ENCODE measurements around the gene TARBP1.
A peak's percentile ranks its signal among the peaks of the same experiment; 100 is the strongest.
"Not testable (repeated sequence)": the region's sequence is repeated elsewhere in the genome, so short reads cannot be mapped to it uniquely, and the experiment has no call there.

Gene TARBP1

DNA sequence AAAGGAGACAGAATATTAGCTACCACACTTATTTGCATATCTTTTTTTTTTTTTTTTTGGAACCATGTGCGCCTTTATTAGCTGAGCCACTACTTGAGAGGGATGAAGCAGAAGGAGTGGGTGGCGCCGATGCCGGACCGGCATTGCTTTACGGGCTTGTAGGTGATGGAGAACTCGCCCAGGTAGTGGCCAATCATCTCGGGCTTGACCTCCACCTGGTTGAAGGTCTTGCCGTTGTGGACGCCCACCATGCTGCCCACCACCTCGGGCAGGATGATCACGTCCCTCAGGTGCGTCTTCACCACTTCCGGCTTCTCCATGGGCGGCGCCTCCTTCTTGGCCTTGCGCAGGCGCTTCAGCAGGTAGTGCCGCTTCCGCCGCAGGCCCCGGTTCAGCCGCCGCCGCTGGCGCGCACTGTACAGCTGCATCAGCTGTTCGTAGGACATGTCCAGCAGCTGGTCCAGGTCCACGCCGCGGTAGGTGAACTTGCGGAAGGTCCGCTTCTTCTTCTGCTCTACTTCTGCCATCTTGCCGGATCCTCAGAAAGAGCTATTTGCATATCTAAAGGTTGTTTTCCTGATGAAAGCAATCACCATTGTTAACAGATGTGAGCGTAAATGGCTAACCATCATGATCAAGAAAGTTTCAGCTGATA is 122.2 kb downstream of the TARBP1 start:
- Mint-ChIP-seq H3K4me3 (peak overlapping the region; percentile 82), H3K4me1 (ENCODE audit: low read depth) (peaks cover 14% of the 10 kb centered on the region), H3K27ac (peak overlapping the region; percentile 86)
- not testable (repeated sequence) for H3K27me3 Mint-ChIP-seq; H3K9me3 Mint-ChIP-seq; H3K36me3 Mint-ChIP-seq (ENCODE audit: low read depth)
- peak; percentile 67 for DNase-seq

DNA sequence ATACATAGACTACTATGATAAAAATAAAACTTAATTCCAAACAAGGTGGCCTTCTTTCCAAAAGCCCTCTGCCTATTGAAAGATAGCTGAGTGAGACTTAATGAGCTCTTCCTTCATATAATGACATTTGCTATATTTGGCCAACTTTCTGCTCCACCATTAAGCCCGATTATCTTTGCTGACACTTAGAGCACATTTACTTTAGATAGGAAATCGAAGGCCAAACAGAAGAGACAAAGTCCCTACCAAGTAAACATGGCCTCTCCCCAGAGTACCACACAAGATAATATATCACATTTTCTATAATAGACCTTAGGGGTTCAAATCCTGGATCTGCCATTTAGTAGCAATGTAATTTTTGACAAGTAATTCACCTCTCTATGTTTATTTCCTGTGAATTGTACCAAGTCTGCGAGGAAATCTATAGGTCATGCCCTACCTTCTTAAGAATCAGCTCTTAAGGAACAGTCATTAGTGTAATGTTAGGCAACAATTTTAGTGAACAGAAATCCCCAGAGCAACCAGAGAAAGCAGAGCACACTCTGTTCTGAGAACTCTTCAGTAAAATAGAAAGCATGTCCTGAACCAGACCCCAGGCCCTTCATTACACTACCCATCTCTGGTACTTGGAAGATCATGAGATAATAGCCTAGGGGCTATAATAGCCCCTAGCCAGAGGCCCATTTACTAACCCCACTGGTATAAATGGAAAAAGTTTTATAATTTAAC is 123.0 kb downstream of the TARBP1 start:
- peak overlapping the region; percentile 13 for H3K27ac Mint-ChIP-seq
- H3K4me1 Mint-ChIP-seq (ENCODE audit: low read depth) = peaks cover 14% of the 10 kb centered on the region
- H3K9me3 Mint-ChIP-seq = no peaks in the 10 kb centered on the region
- no peak for DNase-seq
- peaks cover 5% of the 10 kb centered on the region for H3K27me3 Mint-ChIP-seq
- peak overlapping the region; percentile 82 for H3K4me3 Mint-ChIP-seq
- no peaks in the 10 kb centered on the region for H3K36me3 Mint-ChIP-seq (ENCODE audit: low read depth)

DNA sequence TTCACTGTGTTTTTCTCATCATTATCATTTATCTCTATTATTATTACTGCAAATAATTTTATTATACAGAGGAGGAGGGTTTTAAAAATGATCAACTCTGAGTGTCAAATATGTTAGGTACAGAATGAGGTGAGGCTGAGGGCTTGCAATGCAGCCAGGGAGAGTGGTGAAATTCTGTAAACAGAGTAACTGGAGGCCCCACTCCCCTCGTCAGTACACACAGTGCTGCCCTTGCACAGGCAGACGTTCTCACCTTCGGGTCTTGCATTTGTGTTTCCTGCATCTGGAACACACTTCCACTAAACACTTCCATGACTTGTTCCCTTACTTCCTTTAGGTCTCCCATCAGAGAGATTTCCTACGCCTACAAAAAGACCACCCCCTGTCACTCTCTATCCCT is 130.0 kb downstream of the TARBP1 start:
- Mint-ChIP-seq H3K27ac (no peak overlapping the region), H3K4me1 (ENCODE audit: low read depth) (no peaks in the 10 kb centered on the region), H3K27me3 (peaks cover 5% of the 10 kb centered on the region), H3K36me3 (ENCODE audit: low read depth) (no peaks in the 10 kb centered on the region), H3K9me3 (no peaks in the 10 kb centered on the region), H3K4me3 (no peak overlapping the region)
- DNase-seq = no peak

DNA sequence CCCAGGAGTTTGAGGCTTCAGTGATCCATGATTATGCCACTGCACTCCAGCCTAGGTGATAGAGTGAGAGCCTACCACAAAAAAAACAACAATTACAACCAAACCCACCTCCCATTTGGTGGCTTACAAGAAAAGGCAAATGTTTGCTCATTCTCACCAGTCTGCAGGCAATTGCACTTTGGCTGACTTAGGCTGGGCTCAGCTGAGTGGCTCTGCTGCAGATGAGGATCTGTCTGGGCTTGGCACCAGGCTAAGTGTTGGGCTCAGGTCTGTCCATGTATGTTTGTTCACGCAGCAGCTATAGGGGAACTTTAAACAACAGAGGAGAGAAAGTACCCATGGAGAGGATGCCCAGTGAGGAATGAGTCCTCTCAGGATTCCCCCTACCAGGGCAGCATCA is 133.7 kb downstream of the TARBP1 start:
- H3K9me3 Mint-ChIP-seq = no peaks in the 10 kb centered on the region
- peaks cover 5% of the 10 kb centered on the region for H3K27me3 Mint-ChIP-seq
- no peaks in the 10 kb centered on the region for H3K4me1 Mint-ChIP-seq (ENCODE audit: low read depth)
- H3K4me3 Mint-ChIP-seq = no peak overlapping the region
- H3K27ac Mint-ChIP-seq = no peak overlapping the region
- H3K36me3 Mint-ChIP-seq (ENCODE audit: low read depth) = no peaks in the 10 kb centered on the region
- no peak for DNase-seq

DNA sequence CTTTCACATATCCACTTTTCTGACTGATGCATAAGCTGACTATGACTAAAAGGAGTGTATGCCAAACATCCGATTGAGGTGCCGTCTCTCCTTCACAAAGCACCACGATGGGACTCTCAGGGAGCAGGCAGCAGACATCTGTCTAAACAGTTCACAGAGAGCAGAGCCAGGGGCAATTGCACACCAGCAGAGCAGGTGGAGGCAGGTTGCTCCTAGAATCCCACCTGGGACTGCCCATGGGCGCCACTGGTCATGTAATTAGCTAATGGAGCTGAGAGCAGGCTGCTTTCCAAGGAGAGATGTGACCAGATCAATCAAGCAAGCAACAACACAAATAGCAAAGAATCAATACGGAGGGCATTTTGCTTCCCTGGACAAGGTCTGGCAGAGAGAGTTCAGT is 136.2 kb downstream of the TARBP1 start:
- H3K4me3 Mint-ChIP-seq = no peak overlapping the region
- no peaks in the 10 kb centered on the region for H3K4me1 Mint-ChIP-seq (ENCODE audit: low read depth)
- no peaks in the 10 kb centered on the region for H3K36me3 Mint-ChIP-seq (ENCODE audit: low read depth)
- H3K27me3 Mint-ChIP-seq = no peaks in the 10 kb centered on the region
- DNase-seq = no peak
- H3K27ac Mint-ChIP-seq = no peak overlapping the region
- no peaks in the 10 kb centered on the region for H3K9me3 Mint-ChIP-seq

Data from activated T-cell treated with anti-CD3 and anti-CD28 coated beads, Interleukin-2, amount 50 U/mL, for 24 hours (primary cell).